ENCODE measurements around the gene MTHFSD. TPM values are rescaled to one million over a fixed set of nuclear protein-coding genes. Genes with fewer than 3 reads are reported as not detected.
A peak's percentile ranks its signal among the peaks of the same experiment; 100 is the strongest.

Gene MTHFSD
- total and polyA plus RNA-seq, 7 donors: 5.5 to 18.8 (median 10.9) TPM

DNA sequence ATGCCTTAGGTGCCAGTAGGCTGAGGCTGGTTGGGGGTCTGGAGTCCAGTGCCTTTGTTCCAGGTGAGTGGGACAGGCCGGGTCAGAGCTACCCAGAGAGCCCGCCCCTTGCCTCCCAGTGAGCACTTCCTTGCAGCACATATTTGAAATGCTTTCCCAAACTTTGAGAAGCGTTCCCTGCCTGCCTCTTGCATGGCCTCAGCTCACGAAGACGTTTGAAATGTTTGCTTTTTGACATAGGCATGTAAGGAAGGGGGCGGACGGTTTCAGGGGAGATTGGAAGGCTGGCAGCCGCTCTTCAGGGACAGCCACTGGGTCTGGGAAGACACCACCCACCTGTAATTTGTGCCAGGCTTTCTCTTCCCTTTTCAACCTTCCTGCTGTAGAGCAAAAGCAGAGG lies 18.2 kb upstream of the MTHFSD start:
- Histone ChIP-seq H3K9me3 (no peaks in the 10 kb centered on the region), H3K36me3 (no peaks in the 10 kb centered on the region), H3K27ac (no peak overlapping the region), H3K4me1 (peaks cover 0 to 17% (median 9%) of the 10 kb centered on the region in 4 donors), H3K4me3 (no peak overlapping the region), H3K27me3 (peaks cover 38 to 100% (median 87%) of the 10 kb centered on the region in 3 donors)
- intact Hi-C loops (cut with DNase I): loop anchor here (10.0 kb wide), 1 partner anchor 182 kb away; no protein-coding TSS in a partner anchor
- WGBS, 2 donors: 39 to 67% methylated on average over 8 of the region's 8 CpGs
- TF ChIP-seq EP300 (IDR thresholded peaks at IDR 0.05) (no peak), POLR2A (IDR thresholded peaks at IDR 0.05) (no peak), POLR2AphosphoS5 (IDR thresholded peaks at IDR 0.05) (no peak)
- TF ChIP-seq, protein P1, sequence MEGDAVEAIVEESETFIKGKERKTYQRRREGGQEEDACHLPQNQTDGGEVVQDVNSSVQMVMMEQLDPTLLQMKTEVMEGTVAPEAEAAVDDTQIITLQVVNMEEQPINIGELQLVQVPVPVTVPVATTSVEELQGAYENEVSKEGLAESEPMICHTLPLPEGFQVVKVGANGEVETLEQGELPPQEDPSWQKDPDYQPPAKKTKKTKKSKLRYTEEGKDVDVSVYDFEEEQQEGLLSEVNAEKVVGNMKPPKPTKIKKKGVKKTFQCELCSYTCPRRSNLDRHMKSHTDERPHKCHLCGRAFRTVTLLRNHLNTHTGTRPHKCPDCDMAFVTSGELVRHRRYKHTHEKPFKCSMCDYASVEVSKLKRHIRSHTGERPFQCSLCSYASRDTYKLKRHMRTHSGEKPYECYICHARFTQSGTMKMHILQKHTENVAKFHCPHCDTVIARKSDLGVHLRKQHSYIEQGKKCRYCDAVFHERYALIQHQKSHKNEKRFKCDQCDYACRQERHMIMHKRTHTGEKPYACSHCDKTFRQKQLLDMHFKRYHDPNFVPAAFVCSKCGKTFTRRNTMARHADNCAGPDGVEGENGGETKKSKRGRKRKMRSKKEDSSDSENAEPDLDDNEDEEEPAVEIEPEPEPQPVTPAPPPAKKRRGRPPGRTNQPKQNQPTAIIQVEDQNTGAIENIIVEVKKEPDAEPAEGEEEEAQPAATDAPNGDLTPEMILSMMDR (IDR thresholded peaks at IDR 0.05): no peak
- DNase-seq: no peak

DNA sequence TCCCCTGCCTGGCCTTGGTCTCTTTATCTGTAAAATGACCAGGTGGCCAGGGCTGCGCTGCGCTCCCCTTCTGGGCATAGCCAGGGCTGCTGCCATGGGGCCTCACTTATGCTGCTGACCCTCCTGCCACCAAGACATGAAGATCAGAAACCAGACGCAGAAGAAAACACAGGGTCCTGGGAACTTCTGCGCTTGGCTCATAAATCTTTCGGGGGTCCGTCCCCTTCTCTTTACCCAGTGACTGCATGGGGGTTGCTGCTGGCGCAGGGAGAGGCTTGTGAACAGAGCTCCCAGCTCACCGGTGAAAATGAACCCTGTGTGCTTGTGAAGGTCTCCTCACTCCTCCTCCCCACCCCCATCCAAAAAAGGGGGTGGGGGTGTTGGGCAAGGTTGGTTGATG lies 17.6 kb upstream of the MTHFSD start:
- H3K27me3 ChIP-seq: peaks cover 38 to 100% (median 87%) of the 10 kb centered on the region in 3 donors
- peaks cover 0 to 17% (median 9%) of the 10 kb centered on the region in 4 donors for H3K4me1 ChIP-seq
- no peak overlapping the region for H3K4me3 ChIP-seq
- WGBS, 2 donors: 58 to 75% methylated on average over 8 of the region's 8 CpGs
- TF ChIP-seq POLR2AphosphoS5 (IDR thresholded peaks at IDR 0.05) (no peak), POLR2A (IDR thresholded peaks at IDR 0.05) (no peak), EP300 (IDR thresholded peaks at IDR 0.05) (no peak)
- TF ChIP-seq, protein P1 (IDR thresholded peaks at IDR 0.05): no peak
- no peak overlapping the region for H3K27ac ChIP-seq
- intact Hi-C loops (cut with DNase I): loop anchor here (10.0 kb wide), 1 partner anchor 182 kb away; no protein-coding TSS in a partner anchor
- H3K36me3 ChIP-seq: no peaks in the 10 kb centered on the region
- H3K9me3 ChIP-seq: no peaks in the 10 kb centered on the region
- DNase-seq: no peak

DNA sequence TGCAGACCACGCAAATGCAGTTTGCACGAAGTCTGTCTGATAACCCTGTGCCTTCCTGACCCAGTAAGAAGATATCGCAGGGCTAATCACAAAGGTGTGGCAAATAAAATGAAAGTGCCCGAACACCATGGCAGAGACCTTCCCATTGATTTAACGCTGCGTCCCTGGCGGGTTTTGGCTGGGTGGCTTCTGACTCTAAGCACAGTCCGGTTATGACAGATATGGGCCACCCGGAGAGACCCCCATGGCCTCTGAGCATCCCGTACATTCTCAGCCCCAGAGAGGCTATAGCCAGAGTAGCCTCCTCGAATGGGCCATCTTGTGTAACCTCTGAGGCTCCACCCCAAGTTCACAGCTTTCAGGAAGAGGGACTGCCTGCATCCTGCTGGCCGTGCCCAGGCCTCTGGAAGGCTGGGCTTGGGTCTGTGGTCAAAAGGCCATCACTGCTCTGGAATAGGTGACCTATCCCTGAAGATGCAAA lies 17.0 kb upstream of the MTHFSD start:
- no peaks in the 10 kb centered on the region for H3K36me3 ChIP-seq
- H3K4me1 ChIP-seq: peaks cover 0 to 21% (median 10%) of the 10 kb centered on the region in 4 donors
- no peak overlapping the region for H3K4me3 ChIP-seq
- H3K27ac ChIP-seq: no peak overlapping the region
- peak; percentile 51 for DNase-seq
- WGBS, 2 donors: 57 to 76% methylated on average over 12 of the region's 12 CpGs
- intact Hi-C loops (cut with DNase I): loop anchor here (10.0 kb wide), 1 partner anchor 183 kb away; no protein-coding TSS in a partner anchor
- peaks cover 38 to 100% (median 87%) of the 10 kb centered on the region in 3 donors for H3K27me3 ChIP-seq
- TF ChIP-seq, protein P1 (IDR thresholded peaks at IDR 0.05): no peak
- TF ChIP-seq POLR2A (IDR thresholded peaks at IDR 0.05) (no peak), POLR2AphosphoS5 (IDR thresholded peaks at IDR 0.05) (no peak), EP300 (IDR thresholded peaks at IDR 0.05) (no peak)
- H3K9me3 ChIP-seq: no peaks in the 10 kb centered on the region

DNA sequence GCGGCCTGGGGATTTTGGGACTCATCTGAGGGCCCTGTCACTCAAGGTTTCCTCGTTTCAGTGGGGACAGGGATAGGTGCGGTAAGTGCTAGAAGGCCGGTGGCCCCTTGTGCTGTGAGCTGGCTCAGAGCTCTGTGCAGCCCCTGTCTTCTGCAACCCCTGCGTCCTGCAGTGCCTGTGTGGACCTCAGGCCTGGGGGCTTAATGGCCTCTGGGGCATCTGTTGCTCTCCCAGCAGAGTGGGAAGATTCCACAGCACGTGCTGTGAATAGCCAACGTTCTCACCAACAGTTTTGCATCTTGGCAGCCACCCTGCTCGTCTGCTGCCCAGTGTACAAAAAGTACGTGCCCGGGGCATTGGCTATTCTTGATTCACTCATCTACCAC lies 16.5 kb upstream of the MTHFSD start:
- DNase-seq: no peak
- Histone ChIP-seq H3K36me3 (no peaks in the 10 kb centered on the region), H3K9me3 (no peaks in the 10 kb centered on the region), H3K27me3 (peaks cover 39 to 100% (median 87%) of the 10 kb centered on the region in 3 donors), H3K4me1 (peaks cover 0 to 20% (median 14%) of the 10 kb centered on the region in 4 donors), H3K4me3 (no peak overlapping the region), H3K27ac (no peak overlapping the region)
- 64 to 80% methylated on average over 10 of the region's 10 CpGs for WGBS, 2 donors
- TF ChIP-seq POLR2AphosphoS5 (IDR thresholded peaks at IDR 0.05) (no peak), EP300 (IDR thresholded peaks at IDR 0.05) (no peak)
- intact Hi-C loops (cut with DNase I): loop anchor here (10.0 kb wide), 1 partner anchor 183 kb away; no protein-coding TSS in a partner anchor

DNA sequence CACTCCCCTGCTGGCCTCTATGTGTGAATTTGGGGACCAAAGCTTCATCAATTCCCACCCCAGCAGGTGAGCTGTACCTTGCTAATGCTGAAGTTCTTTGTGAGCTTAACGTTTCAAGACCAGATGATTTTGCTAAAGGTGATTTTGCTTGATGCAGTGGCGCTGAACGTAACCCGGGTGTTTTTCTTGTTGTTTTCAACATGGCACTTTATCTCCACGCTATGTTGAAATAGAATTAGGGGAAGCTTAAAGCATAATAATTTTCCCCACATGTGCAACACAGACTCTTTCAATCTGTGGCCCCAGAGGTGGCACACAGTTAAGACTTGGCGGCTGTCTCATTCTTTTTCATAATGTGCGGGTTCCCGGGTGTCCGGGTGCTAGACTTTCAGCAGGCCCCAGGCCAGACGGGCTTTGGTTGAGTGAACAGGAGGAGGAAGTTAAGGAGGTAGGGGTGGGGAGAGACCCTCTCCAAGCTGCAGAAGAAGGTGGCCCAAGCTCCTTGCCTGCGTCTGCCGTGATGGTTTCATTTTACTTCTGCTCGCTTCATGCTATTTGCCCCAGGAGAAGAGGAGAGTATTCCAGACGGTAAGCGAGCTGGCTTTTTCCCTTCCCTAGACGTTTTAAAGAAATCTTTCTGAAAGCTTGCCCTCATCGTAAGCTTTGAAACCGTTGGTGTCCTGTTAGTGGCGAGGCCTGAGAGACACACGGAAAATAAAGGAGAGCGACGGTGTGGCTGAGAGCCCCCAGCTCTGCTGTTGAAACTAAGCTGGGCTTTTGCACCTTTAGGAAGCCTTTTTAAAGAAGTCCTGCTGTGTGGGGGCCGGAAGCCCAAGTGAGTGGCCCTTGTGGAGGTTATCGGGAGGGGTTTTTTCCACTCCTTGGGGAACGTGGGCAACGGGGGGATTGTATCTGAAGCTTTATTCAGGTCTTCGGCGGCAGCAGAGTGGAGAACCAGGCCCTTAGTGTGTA lies 15.8 kb upstream of the MTHFSD start:
- Histone ChIP-seq H3K27me3 (peaks cover 41 to 100% (median 87%) of the 10 kb centered on the region in 3 donors), H3K27ac (no peak overlapping the region), H3K9me3 (no peaks in the 10 kb centered on the region), H3K4me1 (peaks cover 0 to 19% (median 14%) of the 10 kb centered on the region in 4 donors), H3K4me3 (no peak overlapping the region), H3K36me3 (no peaks in the 10 kb centered on the region)
- no peak for DNase-seq
- TF ChIP-seq POLR2AphosphoS5 (IDR thresholded peaks at IDR 0.05): no peak
- TF ChIP-seq POLR2A (IDR thresholded peaks at IDR 0.05): no peak
- WGBS, 2 donors: 64 to 71% methylated on average over 28 of the region's 28 CpGs
- intact Hi-C loops (cut with DNase I): loop anchor here (10.0 kb wide), 1 partner anchor 184 kb away; no protein-coding TSS in a partner anchor
